HG02970 (cell line): ENCODE measurements around the gene TNFRSF25.
"Not testable (repeated sequence)": the region's sequence is repeated elsewhere in the genome, so short reads cannot be mapped to it uniquely, and the experiment has no call there.

Experiments used
- ATAC-seq: cut with Tn5 transposase; IDR thresholded peaks from one replicate; pipeline ENCODE4 v1.9.1; 2021; ENCODE audit warnings: mild to moderate bottlenecking, moderate library complexity, moderate number of reproducible peaks; ENCODE audit not compliant: unreplicated experiment, low FRiP score

Gene TNFRSF25

DNA sequence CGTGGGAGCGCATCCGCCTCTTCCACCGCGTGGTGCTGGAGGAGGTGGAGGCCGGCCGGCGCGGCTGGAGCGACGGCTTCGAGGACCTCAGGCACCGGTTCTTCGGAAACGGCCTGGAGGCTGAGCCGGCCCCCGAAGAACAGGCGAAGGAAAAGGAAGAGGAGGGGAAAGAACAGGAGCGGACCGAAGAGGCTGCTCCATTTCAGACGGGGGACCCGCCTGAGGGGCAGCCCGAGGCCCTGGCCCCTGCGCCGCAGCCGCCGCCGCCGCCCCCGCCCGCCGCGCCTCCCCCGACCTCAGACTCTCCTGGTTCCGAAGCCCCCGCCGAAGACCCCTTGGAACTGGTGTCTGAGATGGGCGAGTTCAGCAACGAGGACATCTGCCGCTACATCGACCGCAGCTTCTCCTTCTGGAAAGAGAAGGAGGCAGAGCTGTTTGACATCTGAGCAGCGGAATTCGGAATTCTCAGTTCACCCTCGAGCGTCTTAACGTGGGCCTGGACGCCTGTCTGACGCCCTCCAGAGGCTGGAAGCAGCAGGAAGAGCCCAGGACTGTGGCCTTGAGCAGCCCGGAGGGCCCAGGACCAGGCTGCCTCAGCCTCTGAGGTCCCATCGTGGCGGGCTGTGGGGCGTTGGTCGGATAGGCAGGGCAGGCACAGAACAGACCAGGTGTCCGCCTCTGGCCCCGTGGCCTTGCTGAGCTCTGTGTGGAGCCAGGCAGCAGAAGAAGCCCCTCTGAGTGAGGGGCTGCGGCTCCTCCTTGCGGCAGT lies 10.0 kb downstream of the TNFRSF25 start:
- ATAC-seq = not testable (repeated sequence)

DNA sequence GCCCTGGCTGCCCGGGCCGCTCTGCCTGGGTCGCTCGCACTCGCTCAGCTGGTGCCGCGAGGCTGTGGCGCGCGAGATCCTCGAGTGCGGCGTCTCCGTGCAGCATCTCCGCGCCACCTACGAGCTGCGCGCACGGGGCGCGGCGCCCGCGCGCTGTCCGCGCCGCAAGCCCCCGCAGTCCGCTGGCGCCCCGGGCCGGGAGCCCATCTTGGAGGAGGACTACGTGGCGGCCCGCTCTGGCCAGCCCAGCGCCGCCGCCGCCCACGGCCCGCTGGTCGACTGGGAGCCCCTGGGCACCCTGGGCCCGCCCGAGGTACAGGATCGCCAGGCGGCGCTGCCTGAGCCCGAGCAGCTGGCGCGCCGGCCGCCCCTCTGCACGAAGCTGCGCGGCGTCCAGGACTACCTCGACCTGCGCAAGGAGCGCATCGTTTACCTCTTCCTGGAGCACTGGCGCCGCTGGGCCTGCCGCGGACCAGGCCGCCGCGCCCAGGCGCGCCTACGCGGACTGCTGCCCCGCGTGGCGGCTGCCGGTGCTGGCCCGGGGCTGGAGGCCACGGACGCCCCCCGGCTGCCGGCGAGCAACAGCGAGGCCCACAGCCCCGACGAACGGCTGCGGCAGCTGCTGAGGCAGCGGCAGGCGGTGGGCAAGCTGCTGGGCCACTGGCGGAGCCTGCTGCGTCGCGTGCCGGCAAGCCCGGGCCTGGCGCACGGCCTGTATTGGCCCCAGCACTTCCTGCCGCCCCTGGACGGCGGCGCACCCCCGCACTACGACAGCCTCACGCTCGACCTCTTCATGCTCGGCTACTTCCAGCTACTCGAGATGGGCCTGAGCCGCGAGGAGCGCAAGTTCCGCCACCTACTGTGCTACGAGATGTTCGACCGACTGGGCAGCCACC lies 10.9 kb downstream of the TNFRSF25 start:
- no peak for ATAC-seq

DNA sequence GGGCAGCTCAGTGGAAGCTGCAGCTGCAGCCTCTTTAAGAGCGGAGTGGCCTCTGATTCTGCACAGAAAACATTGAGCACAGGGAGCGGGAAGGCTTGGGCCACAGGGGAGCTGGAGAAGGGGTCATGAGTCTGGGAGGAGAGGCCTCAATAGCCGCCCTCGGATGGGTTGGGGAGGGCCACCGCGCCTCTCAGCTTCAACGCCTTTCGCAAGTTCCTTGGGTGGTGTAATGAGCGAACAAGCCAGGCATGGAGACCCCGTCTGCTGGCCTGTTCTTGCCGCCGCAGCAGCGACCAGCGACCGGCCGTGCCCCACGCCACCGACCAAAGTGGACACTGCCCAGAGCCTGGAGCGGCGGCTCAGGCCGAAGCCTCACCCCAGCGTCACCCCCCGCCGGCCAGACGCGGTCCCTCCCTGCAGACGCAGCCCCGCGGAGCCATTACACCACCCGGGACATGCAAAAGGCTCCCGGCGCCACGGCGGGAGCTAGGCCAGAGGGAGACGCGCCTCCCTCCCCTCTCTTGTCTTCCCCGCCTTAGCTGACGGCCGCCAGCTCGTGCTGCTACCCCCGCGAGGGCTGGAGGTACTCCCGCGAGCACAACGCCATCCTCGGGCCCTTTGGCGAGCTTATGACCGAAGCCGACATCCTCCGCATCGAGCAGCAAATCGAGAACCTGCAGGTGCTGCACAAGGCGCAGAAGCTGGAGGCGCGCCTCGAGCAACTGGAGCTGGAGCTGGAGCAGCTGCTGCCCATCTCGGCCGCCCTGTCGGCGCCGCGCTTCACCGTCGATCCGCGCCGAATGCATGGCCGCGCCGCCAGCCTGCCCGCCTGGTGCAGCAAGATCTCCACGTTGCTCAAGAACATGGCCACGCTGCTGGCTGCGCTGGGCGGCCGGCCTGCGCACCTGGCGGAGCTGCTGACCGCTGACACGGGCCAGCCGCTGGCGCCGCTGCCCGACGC lies 11.8 kb downstream of the TNFRSF25 start:
- not testable (repeated sequence) for ATAC-seq

DNA sequence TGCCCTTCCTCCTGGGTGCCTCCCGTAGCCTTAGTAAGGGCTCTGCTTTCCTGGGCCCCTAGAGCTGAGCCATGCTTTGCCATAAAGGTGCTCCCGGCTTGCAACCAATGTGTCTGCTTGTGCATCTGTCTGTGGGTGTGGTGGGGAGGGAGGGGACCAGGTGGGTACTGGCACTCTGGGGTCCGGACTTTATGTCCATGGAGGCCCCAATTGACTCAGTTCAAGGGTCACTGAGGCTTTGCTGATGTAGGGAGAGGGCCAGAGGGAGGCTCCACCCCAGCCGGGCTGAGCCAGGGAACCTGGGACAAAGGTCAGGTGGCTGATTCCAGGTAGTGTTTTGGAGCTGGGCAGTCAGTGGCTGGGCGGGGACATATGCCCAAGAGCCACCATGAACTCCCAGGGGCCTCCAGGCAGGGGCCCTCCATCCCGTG lies 15.0 kb downstream of the TNFRSF25 start:
- no peak for ATAC-seq

DNA sequence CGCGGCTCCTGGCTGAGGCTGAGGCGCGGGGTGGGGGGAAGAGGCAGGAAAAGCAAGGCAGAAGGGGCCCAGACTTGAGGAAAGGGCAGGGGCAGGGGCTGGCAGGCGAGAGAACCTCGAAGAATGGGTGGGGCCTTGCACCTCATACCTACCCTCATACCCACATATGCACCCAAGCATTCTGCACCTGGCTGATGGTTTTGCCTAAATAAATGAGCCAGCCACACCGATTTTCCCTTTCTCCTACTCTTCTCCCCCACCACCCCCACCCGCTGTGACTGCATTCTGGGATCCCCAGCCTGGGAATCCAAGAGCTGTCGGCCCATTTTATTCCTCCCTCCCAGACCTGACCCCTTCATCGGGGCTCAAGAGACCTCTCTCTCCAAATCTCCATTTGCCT lies 15.5 kb downstream of the TNFRSF25 start:
- ATAC-seq = not testable (repeated sequence)

DNA sequence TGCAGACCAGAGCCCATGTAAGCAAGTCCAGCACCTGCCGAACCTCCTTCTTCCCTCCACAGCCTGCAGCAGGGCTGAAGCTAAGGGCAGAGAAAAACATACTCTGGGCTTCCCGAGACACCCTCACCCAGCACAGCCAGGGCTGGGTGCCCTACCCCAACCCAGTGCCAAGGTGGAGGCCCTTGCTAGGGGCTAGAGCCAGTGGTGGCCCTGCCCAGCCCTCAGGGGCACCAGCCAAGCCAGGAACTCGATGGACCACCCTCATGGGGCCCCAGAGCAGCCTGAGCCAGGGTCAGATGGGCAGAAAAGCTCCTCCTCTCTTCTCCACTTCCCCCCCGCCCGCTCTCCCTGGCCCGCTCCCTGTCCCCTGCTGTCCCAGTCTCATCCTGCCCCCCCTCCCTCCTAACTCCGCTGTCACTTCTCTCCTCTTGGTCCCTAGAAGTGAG lies 15.9 kb downstream of the TNFRSF25 start:
- no peak for ATAC-seq

DNA sequence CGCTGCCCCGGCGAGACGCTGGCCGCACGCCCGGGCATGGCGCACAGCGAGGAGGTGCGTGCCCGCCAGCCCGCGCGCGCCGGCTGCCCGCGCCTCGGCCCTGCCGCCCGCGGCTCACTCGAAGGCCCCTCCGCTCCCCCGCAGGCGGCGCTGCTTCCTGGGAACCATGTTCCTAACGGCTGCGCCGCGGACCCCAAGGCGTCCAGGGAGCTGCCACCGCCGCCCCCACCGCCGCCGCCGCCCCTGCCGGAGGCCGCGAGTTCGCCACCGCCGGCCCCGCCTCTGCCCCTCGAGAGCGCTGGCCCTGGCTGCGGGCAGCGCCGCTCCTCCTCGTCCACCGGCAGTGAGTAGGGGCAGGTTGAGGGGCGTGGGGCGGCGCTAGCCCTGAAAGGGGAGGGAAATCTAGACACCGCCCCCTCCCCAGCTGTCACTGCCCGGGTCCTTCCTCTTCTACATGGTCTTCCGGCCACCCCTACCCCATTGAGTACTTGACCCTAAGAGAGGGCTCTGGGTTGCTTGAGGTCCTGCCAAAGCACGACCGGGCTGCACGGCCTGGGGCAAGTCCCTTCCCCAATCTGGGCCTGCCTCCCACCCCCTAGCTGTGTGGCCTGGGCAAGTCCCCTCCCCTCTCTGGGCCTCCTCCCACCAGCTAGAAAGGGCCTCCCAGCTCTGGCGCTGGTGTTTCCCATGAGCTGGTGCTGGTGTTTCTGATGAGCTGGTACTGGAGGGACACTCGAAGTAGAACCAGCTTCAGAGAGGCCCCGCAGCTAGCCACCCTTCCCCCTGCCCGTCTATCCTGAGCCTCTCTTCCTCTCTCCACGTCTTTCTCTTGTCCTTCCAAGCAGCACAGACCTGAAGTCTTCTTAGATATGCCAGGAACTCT lies 17.0 kb downstream of the TNFRSF25 start:
- no peak for ATAC-seq

DNA sequence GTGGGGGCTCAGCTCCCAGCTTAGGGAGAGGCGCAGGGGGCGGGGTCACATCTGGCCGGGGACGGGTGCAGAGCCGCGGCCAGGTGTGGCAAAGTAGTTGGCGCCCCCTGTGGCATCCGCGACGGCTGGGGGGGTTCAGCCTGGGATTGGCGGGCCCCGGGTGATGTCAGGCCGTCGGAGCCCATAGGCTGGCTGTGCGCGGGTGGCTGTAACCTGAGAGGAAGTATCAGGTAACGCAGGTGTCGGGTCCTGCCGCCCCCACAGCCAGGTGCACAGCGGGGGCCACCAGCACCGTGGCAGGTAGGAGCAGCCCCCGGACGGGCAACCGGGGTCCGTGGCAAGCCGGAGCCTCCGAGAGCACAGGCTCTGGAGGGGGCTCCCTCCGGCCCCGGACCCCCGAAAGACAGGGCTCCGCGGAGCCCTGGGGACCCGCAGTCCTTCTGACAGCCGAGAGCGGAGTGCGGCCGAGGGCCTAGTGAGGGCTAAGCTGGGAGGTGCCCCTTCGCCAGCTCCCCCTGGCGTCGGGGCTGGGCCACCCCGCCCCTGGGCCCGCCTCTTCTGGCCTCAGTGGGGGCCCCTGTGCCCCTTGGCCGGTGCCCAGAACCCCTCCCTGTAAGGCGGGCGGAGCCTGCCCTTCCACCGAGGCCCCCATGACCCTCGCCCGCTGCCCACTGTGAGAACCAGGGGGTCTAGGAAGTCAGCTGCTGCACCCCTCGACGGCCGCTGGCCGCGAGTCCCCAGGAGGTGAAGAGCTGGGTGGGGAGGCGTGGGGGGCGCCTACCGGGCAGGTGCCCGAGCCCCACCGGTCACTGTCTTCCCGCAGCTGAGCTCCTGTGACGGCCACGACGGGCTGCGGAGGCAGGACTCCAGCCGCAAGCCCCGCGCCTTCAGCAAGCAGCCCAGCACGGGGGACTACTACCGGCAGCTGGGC lies 17.9 kb downstream of the TNFRSF25 start:
- ATAC-seq = no peak

DNA sequence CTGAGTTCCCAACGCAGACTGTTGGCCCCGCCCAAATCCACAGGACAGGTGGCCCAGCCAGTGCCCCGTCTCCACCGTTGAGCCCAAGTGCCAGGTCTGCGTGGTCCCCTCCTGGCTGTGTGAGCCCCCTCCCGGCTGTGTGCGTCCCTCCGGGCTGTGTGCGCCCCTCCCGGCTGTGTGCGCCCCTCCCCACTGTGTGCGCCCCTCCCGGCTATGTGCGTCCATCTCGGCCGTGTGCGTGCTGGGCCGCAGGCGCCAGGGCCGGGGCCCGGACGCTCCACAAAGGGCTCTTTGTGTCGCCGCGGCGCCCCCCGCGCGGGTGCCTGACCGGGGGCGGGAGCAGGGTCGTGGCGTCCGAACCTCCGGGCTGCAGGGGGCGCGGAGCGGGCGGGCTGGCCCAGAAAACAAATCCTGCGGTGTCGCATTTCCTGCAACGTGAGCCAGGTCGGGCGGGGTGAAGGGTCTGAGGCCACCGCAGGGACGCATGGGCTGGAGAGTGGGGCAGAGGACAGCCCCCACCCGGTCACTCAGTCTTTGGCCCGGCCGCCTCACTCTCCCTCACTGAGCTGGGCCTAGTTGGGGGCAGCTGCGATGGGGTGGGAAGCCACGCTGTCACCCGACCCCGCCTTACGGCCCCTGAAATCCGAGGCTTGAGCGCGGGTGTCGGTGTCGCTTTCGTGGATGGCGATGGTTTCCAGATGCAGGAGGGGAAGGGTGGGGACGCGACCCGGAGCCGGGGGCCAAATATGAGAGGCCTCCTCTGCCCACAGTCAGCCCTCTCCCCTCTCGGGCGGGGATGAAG lies 18.8 kb downstream of the TNFRSF25 start:
- no peak for ATAC-seq

DNA sequence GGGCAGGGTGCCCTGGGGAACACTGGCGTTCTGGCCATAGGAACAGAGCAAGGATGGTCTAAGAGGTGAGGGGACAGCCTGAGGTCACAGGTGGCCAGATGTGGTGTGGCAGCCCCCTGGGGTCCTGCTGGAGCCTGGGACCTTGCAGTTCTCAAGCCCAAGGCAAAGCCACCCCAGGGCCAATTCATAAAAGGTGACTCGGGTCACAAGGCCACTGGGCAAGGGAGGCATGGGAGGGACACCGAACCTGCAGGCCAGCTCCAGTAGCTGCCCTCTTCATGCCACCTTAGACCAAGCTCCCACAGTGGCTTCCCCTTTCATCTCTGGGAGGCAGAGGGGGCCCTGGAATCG lies 19.3 kb downstream of the TNFRSF25 start:
- ATAC-seq = no peak

DNA sequence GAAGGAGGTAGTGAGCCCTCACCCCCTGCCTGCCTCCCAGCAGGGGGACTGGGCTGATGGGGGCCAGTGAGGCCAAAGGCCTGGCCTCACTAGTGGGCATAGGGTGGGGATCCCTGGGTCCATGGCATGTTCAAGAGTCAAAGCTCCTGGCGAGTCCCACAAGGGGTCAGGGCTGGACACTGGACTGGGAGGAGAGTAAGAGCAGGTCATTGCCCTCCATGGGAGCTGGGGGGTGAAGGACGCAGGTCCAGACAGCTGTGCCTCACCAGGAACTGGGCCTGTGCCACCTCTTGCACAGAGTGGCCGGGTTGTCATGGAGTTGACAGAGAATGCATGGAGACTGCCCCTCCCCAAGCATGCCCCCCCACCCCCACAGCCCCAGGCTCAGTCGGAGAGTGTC lies 20.0 kb downstream of the TNFRSF25 start:
- ATAC-seq = not testable (repeated sequence)

DNA sequence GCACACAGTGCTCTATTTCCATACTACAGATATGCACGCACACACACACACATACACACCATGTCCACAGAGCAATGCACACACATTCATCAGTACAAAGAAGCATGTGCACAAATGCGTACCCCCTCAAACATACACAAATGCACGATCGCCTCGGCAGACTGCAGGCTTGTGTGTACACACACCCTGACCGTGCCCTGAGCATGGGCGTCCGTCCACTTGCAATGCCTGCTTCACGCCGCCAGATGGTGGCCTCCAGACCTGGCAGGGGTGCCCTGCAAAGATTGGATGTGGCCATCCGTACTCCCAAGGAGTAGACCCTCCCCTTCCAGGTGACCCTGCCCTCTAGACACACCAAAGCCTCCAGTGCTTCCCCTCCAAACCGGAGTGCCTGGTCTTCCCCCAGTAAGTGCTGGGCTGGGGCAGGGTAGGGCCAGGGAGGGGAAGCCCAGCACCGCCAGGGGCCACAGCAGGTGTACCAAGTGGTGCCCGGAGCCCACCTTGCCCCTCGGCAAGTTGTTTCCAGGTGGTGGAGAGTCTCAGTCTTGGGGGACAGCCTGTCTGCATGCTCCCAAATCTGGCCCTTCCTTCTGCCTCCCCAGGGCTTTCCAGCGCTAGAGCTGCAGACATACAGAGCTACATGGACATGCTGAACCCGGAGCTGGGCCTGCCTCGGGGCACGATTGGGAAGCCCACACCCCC lies 20.8 kb downstream of the TNFRSF25 start:
- no peak for ATAC-seq

DNA sequence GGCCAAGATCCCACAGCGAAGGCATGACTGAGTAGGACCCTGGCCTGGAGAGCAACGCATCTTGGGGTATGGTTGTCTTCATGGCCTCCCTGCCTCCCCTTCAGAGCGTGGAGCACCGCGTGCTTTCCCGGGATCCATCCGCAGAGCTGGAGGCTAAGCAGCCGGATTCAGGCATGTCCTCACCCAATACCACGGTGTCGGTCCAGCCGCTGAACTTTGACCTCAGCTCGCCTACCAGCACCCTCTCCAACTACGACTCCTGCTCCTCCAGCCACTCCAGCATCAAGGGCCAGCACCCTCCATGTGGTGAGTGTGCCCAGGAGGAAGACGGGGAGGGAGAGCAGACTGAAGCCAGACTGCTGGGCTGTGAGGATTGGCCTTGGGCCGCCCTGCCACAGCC lies 21.6 kb downstream of the TNFRSF25 start:
- ATAC-seq = no peak

DNA sequence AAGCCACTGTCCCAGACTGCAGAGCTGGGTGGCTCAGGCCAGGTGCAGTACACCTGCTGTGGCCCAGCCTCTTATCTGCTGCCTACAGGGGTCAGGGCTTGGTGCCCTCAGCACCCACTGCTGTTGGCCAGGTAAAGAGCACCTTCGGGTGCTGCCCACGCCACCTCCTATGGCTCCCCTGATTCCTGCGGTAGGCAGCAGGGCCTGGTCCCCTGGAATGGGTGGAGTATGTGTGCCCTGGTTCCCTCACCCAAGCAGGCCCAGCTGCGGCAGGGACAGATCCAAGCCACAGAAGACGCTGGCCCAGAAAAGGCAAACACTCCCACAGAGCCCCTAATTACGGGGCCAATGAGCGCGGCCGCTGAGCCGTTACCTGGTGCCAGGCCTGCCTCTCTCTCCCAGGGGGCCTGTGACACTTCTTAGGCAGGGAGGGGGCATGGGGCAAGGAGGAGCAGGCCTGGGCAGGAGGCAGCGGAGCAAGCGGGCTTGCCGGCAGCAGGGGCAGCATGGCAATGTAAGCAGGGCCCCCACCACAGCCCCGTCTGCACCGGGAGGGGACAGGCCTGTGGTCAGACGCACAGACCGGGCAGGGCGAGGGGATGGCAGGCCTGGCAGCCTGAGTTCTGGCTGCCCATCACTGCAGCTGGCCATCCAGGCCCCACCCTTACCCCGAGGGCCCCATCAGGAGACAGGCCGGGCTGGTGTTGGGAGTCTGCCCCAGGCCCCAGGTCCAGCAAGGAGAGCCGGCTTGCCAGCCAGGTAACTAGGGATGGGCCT lies 22.4 kb downstream of the TNFRSF25 start:
- ATAC-seq = no peak

DNA sequence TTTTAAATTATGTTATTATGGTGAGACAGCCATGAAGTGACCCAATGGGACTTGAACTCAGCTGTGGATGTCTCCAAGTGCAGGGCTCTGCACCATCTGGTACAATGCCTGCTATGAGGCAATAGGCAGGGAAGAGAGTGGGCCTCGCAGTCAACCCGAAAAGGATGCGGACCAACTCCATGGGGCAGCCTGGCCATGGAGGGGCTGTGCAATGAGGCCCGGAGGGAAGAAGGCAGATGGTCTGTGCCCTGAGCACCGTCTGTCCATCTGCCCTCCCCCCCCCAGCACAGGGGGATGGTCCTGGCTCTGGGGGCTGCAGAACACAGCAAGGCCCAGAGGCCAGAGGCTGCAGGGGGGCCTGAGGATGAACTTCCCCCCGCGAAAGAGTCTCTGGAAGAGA lies 24.4 kb downstream of the TNFRSF25 start:
- no peak for ATAC-seq
